CD4-positive, alpha-beta T cell treated with Interleukin-21 for 1 hour (primary cell): ENCODE data around the gene FGGY.

Experiments
- DNase-seq: peaks from one replicate; pipeline ENCODE4 v3.0.0-alpha.2; 2020

FGGY gene

DNA sequence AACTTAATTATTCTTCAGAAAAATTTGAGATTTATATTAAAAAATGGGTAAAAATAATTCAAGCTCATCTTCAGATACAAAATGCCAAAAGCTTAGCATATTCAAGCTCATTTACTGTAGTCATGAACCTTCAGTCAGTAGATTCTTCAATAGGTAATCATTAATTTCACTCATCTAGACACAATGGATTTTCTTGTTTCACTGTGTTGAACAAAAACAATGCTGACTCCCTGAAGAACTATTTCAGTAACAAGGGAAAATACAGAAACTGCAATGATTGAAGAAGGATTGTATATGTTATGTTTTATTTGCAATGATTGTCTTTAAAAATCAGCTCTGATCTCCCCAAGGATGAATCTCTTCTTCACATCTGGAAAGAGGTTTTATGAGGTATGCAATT is 508.7 kb downstream of the FGGY start:
- no peak for DNase-seq
